GM19035 (cell line): ENCODE data around the gene ABHD13.

Experiments used
- ATAC-seq: cut with Tn5 transposase; IDR thresholded peaks from one replicate; pipeline ENCODE4 v1.9.1; 2021; ENCODE audit not compliant: unreplicated experiment

ABHD13 gene

GRCh38 chr13:108281901-108282300 is 63.7 kb downstream of the ABHD13 start:
- no peak for ATAC-seq

GRCh38 chr13:108283110-108283509 is 64.9 kb downstream of the ABHD13 start:
- ATAC-seq, result no peak
